ENCODE measurements around the gene AKR7A3.
"Not testable (repeated sequence)": the region's sequence is repeated elsewhere in the genome, so short reads cannot be mapped to it uniquely, and the experiment has no call there.

The AKR7A3 gene

DNA sequence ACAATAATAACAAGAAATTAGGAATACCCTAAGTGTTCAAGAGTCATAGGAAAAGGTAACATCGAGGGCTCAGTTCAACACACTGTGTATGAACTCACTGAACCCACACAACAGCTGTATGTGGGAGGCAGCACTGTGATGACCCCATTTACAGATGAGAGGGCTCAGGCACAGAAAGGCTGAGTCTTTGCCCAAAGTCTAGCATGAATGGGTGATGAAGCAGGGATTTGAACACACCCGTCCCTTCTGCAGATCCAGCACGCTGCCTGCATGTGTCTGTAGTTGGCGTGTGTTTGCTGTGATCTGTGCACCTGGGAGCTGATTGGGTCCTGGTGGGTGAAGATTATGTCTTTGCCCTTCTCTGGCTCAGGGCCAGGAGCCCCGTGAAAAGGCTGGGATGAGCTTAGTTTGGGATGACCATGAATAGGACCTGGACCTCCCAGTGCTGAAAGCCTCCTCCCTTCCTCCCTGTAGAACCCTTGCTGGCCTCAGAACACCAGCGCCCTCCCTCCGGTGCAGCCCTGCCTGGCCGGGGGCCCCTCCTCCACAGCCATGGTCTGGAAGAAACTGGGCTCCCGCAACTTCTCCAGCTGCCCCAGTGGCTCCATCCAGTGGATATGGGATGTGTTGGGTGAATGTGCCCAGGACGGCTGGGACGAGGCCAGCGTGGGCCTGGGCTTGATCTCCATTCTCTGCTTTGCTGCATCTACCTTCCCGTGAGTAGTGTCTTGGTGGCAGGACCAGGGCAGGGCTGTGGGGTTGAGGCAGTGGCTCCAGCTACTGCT lies 28.7 kb upstream of the AKR7A3 start:
- DNase-seq, result no peak

DNA sequence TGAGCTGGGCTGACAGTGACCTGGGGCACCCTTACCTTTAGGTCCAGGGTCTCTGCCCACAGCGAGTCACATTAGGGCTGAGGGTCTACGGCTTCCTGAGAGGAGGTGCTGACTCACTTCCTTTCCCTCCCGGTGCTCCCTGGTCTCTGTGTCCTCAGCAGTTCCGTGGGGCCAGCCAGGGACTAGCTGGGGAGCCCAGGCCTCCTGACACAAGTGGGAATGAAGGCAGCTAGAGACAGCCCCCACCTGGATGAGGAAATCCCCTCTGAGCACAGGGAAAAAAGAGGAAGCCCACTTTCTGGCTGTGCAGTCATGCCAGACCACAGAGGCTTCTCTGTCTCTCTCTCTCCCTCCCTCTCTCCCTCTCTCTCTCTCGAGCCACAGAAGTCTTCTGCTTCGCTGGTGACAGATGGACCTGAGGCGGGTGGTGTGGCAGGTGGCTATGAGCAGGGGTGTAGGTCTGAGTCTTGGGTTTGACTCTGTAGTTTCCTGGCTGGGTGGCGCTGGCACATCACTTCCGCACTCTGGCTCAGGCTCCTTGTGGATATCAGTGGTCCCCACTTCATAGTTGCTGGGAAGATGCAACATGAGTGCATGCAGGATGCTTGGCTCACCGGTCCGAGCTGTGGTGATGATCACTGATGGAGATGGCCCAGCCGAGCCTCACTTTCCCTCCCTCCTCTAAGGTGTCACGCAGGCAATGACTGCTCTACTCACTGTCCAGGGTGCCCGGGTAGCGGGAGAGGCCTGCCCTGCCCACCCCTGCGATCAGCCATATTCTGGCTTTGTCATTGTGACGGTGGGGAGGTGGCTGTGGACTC lies 27.0 kb upstream of the AKR7A3 start:
- peak; percentile 34 for DNase-seq

DNA sequence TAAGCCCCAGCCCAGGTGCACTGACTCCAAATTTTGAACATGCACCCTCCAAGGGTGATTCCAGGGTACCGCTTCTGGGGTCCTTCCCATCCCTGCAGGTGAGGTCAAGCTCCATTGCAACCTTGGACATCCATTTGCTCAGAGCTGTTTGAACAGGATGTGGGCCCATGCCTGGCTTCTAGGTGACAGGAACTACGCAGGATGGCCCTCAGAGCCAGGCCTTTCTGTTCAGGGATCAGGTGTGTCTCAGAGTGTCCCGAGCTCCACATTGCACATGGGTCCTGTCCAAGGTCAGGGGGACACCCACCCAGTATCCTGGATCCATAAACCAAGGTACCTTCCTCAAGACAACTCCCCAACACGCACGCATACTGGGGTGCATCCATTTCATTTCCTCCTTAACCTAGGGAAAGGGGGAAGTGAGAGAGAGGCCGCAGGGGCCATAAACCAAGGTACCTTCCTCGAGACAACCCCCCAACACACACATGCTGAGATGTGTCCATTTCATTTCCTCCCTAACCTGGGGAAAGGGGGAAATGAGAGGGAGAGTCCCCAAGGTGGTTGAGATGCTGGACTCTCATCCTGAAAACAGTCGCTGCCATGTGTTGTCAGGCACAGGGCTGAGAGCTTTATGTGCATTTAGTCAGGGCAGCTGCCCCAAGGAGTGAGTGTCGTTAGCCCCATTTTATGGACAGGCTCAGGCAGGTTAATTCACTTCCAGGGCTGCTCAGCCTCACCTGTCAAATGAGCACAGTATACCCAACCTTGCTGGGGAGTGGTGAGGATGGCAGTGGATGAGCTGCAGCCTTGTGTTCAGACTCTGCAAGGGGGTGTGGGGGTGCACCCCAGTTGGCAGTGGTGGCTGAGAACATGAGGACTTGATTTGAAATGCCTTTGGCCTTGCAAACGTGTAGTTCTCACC lies 25.7 kb upstream of the AKR7A3 start:
- no peak for DNase-seq

DNA sequence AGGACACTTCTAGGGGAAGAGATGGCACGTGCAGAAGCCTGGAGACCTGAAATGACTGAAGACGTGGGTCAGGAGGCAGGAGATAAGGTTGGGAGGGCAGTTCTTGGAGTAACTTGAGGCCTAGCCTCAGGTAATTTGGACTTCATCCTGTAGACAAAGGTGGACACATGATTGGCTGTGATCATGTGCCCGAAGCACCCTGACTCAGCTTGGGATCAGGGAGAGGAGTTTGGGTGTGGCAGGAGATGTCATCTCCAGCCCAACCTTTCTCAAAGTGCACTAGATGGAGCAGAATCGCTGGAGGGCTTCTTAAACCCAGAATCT lies 25.0 kb upstream of the AKR7A3 start:
- no peak for DNase-seq

DNA sequence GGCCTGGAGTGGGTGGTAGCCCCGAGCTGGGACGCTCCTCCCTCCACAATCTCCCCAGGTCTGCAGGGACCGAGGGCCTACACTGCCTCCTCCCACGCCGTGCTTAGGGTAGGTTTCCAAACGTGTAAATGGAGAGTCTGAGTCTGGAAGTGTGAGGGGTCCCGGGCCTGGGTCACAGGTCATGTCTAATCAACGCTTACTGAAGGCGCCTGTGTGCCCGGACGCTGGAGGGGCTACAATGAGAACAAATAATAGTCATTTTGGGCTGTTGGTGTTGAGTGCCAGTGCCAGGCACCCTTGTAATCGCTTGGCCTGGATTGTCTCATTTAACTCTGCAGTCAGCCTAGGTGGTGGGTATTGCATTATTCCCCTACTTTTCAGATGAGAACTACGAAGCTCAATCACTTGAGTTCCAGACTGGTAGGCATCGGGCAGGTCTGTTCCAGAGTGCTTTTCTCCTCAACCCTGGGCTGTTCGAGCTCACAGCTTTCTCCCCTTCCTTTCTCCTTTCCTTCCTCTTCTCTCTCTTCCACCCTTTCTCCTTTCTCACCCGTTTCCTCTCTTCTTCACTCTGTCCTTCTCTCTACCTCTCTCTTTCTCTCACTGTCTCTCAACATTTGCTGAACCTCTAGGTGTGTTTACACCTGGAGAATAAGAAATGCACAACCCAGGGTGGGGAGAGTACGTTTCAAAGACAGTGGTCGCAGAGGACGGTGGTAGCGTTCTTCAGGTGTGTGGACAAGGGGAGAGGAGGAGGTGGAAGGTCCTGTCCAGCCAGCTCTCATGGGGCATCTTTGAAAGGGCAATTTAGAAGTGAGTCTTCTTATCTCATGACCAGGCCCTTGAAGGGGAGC lies 24.4 kb upstream of the AKR7A3 start:
- DNase-seq, result no peak

DNA sequence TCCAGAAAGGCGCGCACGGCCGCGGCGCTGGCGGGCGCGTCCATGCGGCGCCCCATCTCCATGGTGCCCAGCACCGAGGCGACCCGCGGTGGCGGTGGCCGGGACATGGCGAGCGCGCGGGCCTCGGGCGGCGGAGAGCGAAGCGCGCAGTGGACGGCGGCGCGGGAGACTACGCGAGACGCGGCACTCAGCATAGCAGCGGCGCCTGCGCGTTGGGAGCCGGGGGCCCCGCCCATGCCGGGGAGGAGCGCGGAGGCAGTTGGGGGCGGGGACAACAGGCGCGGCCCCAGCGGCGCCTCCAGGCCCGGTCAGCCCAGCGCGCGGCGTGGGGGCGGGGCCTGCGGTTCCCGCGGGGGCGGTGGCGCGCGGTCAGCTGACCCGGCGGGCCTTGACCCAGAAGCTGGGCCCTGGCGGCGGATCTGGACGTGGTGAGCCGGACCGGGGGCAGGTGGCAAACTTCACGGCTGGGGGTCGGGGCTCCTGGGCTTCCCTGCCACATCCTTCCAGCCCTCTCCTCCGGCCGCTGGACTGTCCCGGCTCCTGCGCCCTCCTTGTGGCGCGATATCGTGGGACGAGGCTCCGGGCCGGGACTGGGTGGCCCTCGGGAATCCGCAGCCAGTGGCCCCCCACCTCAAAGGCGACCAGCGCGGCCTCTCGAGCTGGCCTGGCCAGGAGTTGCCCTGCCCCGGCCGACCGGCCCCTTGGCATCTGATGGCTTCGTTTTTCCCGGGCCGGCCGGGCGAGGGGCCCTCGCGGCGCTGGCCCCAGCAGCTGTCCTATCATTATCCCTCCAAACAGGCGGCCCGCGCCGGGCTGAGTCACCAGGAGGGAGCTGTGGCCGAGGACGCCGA lies 23.6 kb upstream of the AKR7A3 start, which contains the start of the genes AKR7A2 and SLC66A1:
Gene AKR7A2 (minus strand): TSS at position 214 of the 851 bp plus-strand sequence. CDS start 20 bp downstream, at position 194.
Gene SLC66A1 (plus strand): TSS at position 396 of the 851 bp plus-strand sequence. CDS start 5,352 bp downstream, outside the sequence.
- DNase-seq, result peak; percentile 97

DNA sequence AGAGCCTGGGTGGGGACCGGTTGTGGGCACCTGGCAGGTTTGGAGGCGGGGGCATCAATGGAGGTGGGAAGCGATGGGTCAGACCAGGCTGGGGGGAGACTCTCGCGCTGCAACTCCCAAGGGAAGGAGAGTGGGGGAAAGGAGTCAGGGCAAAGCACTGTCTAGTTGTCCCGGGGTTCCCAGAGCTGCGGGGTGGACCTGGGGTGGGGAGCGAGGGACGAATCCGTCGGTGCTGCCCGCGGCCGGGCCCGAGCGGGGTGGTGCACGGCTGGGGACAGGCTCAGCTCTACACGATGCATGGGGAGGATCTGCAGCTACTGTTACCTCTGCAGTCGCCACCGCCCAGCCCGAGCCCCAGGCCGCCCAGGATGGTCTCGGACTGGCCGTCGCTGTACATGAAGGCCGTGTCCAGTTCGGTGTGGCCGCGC lies 22.9 kb upstream of the AKR7A3 start:
- no peak for DNase-seq

DNA sequence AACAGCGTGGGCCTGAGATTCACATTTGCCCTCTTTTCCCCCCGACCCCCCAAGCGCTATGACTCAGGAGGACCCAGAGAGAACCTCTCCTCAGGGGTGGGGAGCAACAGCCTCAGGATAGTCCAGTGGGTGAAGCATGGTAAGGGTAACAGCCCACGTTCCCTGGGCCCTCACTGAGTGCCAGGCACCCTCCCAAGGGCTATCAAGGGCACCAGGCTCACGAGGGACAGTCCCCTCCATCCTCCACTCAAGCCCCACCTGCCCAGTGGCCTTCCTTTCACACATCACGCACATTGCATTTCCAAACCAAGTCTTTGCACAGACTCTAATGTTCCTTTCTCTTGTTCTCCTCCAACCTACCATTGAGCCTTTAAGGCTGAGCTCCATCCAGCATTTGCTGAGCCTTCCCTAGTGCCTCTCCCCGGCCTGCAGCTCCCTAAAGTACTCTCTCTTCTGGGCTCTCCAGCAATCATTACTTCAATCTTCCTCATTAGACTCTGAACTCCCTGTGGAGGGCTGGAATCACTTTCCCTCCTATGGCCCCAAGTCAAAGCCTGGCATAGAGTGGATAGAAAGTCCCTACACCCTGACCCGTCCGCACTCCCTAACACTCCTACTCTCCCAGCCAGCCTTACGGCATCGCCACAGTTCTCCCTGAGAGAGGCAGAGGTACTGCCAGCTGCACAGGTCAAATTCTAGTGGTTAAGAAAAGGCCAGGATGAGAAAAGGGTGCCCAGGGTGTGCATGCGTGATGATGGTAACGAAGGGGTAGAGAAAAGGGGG lies 22.3 kb upstream of the AKR7A3 start:
- DNase-seq, result peak; percentile 14

DNA sequence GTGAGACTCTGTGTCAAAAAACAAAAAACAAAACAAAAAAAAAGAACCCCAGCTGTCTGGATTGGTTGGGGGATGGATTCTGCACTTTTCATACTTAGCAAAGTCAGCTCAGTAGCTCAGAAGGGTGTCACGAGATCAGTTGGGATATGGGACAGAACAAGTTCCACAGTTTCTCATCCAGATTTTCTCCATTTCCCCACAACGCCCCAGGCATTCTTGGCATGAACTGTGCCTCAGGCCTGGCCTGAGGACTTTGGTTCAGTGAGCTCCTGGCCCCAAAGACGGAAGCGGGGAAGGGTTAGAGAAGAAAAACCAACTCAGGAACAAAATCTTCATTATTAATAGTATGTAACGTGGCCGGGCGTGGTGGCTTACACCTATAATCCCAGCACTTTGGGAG lies 21.5 kb upstream of the AKR7A3 start:
- DNase-seq, result no peak

DNA sequence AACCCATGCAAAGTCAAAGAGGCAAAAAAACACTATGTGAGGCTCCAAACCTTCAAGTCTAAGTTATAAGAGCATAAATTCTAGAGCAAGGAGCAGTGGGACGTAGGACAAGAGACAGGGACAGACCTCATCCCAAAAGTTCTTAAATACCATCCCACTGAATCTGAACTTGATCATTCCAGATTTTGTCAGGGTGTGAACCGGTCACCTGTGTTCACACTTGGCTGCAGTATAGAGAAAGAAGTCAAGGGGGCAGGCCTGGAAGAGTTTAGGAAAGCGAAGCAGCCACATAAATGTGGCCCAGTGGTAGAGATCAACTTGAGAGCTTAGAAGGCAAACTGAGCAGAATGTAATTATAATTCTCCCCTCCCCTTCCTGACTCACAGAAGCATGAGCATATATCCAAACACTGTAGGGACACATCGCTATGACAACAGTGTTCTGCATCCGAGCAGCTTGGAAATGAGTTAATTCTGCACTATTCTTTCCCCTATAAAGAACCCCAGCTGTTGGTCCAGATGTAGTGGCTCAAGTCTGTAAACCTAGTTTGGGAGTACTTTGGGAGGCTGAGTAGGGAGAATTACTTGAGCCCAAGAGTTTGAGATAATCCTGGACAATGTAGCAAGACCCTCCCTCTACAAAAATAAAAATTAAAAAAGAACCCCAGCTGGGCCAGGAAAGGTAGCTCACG lies 20.7 kb upstream of the AKR7A3 start:
- DNase-seq, result no peak

DNA sequence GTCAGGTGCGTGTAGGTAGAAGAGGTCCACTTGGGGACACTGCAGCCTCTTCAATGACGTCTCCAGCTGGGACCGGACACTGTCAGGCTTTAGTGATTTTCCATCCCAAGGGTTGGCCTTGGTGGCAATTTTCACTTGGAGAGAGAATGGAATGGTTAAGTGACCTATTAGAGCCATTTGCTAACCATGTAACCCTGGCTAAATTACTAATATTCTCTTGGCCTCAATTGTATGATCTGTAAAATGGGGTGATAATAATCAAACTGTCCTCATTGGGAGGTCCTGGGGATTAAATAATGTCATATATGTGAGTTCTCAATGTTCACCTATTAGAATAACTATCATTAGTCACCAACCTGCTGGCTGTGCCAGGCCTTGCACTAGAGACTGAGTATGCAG lies 19.9 kb upstream of the AKR7A3 start:
- DNase-seq, result no peak

DNA sequence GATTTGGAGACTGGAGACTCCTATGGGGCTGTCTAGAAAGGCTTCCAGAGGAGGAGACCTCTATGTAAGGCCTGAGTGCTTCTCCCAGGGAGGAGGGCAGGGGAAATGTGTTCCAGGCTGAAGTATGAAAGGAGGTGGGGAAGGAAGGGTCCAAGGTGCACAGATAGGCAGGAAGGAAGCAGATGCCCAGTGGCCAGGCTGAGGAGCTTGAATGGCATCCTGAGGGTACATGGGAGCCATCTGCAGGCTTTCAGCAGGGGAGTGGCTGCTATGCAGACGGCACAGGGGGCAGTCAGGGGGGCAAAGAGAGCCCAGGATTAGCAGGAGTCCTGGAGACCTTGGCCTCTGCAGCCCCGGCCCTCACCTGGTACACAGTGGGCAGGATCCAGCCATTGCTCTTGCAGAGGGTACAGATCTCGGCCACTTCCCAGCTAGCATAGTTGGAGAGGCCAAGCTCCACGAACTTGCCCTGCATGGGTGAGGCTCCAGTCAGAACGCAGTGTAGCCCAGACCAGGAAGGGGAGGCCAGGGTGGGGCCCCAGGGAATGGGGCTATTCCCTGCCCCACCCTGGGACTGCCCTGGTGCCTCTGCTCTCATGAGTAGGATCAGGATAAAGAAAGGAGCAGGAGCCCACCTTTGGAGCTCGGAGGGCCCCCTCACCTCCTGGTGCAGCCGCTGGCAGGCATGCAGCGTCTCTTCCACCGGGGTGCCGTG lies 19.4 kb upstream of the AKR7A3 start:
- DNase-seq, result no peak

DNA sequence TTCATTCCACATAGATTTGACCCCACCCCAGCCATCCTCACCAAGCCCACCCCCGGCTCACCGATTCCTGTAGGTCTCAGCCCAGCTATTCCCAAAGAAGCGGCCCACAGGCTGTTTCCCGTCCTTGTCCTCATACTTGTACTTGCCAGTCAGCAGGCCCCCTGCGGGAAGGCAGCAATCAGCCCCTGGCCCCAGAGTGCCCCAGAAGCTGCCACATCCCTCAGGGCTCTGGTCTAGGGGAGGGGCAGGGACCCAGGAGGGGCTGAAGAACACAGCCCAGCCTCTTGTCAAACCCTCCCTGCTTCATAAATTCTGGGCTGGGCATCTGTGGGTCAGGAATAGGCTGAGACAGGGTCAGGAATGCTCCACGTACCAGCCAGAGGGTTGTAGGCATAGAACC lies 18.4 kb upstream of the AKR7A3 start:
- DNase-seq, result no peak

DNA sequence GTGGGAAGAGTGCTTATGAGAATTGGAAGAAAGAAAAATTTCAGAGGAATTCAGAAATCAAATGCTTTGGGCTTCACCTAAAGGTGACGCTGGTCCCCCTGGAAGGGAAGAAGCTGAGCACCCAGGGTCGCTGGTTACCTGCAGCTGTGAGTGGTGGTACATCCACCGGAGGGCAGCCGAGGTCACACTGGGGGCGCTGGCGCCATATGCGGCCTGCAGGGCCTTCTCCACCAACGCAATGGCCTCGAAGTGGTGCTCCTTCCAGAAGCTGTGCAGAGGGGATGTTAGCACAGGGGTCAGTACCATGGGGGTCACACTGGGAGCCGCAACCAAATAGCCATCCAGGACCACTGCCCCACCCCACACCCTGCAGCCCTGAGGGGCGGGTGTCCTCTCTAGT lies 17.3 kb upstream of the AKR7A3 start:
- no peak for DNase-seq

DNA sequence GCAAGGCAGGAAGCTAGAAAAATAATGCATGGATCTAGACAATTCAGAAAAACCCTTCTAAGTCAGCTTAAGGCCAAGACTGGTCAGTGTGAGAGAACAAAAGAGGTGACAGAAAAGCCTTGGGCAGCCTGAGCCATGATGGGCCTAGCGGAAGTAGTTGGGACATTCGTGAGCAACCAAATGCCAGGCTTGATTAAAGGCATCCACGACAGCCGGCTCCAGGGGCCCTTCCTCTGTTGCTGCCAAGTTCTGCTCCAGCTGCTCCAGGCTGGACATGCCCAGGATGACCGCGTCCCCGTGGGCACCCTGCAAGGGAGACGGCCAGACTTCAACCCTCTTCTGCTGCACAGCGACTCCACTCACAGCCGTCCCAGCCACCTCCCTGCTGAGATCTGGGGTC lies 15.5 kb upstream of the AKR7A3 start:
- DNase-seq, result not testable (repeated sequence)

DNA sequence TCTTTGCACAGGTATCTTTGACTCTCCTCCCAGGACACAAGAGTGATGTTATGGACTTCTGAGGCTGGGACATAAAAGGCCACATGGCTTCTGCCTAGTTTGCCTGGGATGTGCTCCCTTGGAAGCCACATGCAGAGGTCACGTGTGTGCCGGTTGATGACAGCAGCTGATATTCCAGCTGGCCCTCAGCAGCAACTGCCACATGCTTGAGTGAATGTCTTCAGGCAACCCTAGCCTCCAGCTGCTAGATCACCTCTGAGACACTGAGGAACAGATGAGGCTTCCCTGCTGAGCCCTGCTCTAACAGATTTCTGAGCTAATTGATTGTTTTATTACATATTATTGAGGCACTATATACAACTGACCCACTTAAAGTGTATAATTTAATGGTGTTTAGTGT lies 11.6 kb upstream of the AKR7A3 start:
- no peak for DNase-seq

DNA sequence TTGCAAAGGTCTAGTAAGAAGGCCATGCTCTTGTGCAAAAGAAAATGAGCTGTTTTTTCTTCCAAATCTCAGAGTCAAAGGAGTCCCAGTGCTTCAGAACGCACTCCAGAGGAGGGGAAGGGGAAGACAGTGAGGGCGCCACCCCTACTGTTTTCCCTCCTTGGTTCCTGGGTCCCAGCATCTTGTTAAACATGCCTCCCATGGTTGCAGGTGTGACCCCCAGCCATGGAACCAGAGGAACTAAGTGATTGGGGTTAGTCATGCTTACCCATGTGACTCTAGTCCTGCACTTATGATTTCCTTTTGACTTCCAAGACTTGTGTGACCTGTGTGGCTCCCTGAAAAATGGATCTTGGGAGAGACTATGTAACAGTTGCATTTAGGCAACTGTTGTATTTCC lies 6.1 kb upstream of the AKR7A3 start:
- no peak for DNase-seq

DNA sequence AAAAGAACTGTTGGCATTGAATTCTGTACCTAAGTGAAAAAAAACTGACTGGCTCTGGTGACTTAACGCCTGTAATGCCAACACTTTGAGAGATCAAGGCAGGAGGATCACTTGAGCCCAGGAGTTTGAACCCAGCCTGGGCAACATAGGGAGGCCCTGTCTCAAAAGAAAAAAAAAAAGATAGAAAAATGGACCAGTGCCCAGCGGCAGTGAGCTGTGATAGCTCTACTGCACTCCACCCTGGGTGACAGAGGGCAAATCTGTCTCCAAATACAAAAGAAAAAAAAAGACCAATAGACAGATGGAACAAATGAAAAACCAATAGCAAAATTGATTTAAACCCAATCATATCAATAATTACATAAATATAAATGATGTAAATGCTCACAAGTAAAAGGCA lies 674 bp upstream of the AKR7A3 start:
- no peak for DNase-seq

Data from OCI-M1 (cell line).